CD8-positive, alpha-beta memory T cell (primary cell): ENCODE results near the gene ASGR2. TPM values are rescaled to one million over a fixed set of nuclear protein-coding genes. Genes with fewer than 3 reads are reported as not detected.
"Not testable (repeated sequence)": the region's sequence is repeated elsewhere in the genome, so short reads cannot be mapped to it uniquely, and the experiment has no call there.

ENCODE experiments used
- CTCF ChIA-PET: fragments of 350-600 bp; sonication (Branson Sonifier 250); formaldehyde crosslinking; loops from one replicate; lab custom pipeline; 2021; ENCODE audit warnings: antibody characterized with exemption; lab: Charles Lee
- POLR2A ChIA-PET: fragments of 350-600 bp; sonication (Branson Sonifier 250); formaldehyde crosslinking; loops from one replicate; lab custom pipeline; 2021; ENCODE audit warnings: antibody characterized with exemption; lab: Charles Lee
- DNase-seq, 5 donors: peaks; one replicate each; pipeline versions ENCODE4 v3.0.0 to v3.0.0-alpha.2; 2020 to 2022; ENCODE audit warnings: mixed read lengths in 1 of 5
- H3K27ac ChIP-seq: one replicate; pipeline ENCODE4 v1.7.0; 2013; ENCODE audit warnings: low read depth, mild to moderate bottlenecking, low read length, moderate library complexity
- H3K27me3 ChIP-seq: 2 replicates; pipeline ENCODE4 v1.7.0; 2013; ENCODE audit warnings: low read length, mild to moderate bottlenecking; ENCODE audit not compliant: insufficient read depth, poor library complexity, severe bottlenecking
- H3K36me3 ChIP-seq: 2 replicates; pipeline ENCODE4 v1.7.0; 2013; ENCODE audit warnings: mild to moderate bottlenecking, low read length, moderate library complexity; ENCODE audit not compliant: insufficient read depth
- H3K4me1 ChIP-seq: 2 replicates; pipeline ENCODE4 v1.7.0; 2013; ENCODE audit warnings: mild to moderate bottlenecking, low read length, moderate library complexity; ENCODE audit not compliant: insufficient read depth
- H3K4me3 ChIP-seq: 2 replicates; pipeline ENCODE4 v1.7.0; 2013; ENCODE audit warnings: mild to moderate bottlenecking, low read length
- H3K9me3 ChIP-seq: 2 replicates; pipeline ENCODE4 v1.7.0; 2013; ENCODE audit warnings: mild to moderate bottlenecking, low read length
- H3K27ac Mint-ChIP-seq, 8 donors: one replicate each; pipeline ENCODE4 v1.8.0; 2020 to 2021; ENCODE audit warnings: mixed read lengths in 8 of 8, mild to moderate bottlenecking in 6 of 8, inconsistent platforms in 3 of 8, moderate library complexity in 3 of 8
- H3K27me3 Mint-ChIP-seq, 2 donors: one replicate each; pipeline ENCODE4 v1.8.0; 2020 to 2021; ENCODE audit warnings: mixed read lengths in 2 of 2, mild to moderate bottlenecking in 1 of 2, moderate library complexity in 1 of 2
- H3K36me3 Mint-ChIP-seq, 3 donors: one replicate each; pipeline ENCODE4 v1.8.0; 2020 to 2021; ENCODE audit warnings: mixed read lengths in 3 of 3, inconsistent platforms in 1 of 3, mild to moderate bottlenecking in 1 of 3
- H3K4me1 Mint-ChIP-seq, 3 donors: one replicate each; pipeline ENCODE4 v1.8.0; 2020 to 2021; ENCODE audit warnings: mixed read lengths in 3 of 3, inconsistent platforms in 1 of 3, mild to moderate bottlenecking in 1 of 3
- H3K4me3 Mint-ChIP-seq, 7 donors: one replicate each; pipeline ENCODE4 v1.8.0; 2020 to 2021; ENCODE audit warnings: mixed read lengths in 7 of 7, mild to moderate bottlenecking in 6 of 7, moderate library complexity in 4 of 7, inconsistent platforms in 2 of 7
- H3K9me3 Mint-ChIP-seq, 5 donors: one replicate each; pipeline ENCODE4 v1.8.0; 2020 to 2022; ENCODE audit warnings: mixed read lengths in 5 of 5, mild to moderate bottlenecking in 3 of 5, moderate library complexity in 2 of 5, inconsistent platforms in 1 of 5
- polyA plus RNA-seq: library from polyadenylated mRNA; unstranded; fragments of 300-500 nt; fragmentation: Illumina TruSeq; gene quantifications from one replicate; pipeline ENCODE4 v1.2.3, GENCODE V29; 2021
- total RNA-seq, 2 experiments: library from RNA; stranded (reverse); gene quantifications; one replicate each; pipeline ENCODE4 v1.2.3, GENCODE V29; 2021

Gene ASGR2
- total RNA-seq (not detected), polyA plus RNA-seq (not detected)

- no peaks in the 10 kb centered on the region for H3K36me3 ChIP-seq
Observed at GRCh38 chr17:7114241-7114874, at the start of gene ASGR2. Gene ASGR2 (minus strand): TSS chr17:7114822. CDS start chr17:7114240, 582 bp downstream.

DNA sequence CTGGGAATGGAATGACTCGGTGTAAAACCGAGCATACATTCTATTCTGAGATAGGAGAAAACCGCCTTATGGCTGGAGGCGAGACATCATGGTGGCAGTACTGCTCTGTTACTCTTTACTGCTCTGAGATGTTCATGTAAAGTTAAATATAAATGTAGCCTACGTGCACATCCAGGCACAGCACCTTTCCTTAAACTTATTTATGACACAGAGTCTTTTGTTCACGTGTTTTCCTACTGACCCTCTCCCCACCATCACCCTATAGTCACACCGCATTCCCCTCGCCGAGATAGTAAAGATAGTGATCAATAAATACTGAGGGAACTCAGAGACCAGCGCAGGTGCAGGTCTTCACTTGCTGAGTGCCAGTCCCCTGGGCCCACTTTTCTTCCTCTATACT is 44.9 kb upstream of the ASGR2 start:
- H3K4me1 ChIP-seq, DNase-seq, H3K27ac ChIP-seq, CTCF ChIA-PET, H3K4me1 Mint-ChIP-seq, H3K27ac Mint-ChIP-seq, H3K36me3 Mint-ChIP-seq, H3K9me3 ChIP-seq, H3K4me3 ChIP-seq, H3K27me3 ChIP-seq, POLR2A ChIA-PET, H3K36me3 ChIP-seq, H3K9me3 Mint-ChIP-seq, H3K4me3 Mint-ChIP-seq: not testable (repeated sequence)
- peaks cover 19 to 47% of the 10 kb centered on the region in 2 donors for H3K27me3 Mint-ChIP-seq

More at GRCh38 chr17:7114241-7114874, at the start of gene ASGR2:
- no peak within 1 kb of the TSS for H3K27ac ChIP-seq
- H3K9me3 Mint-ChIP-seq = peaks cover 0 to 1% (median 0%) of the 10 kb centered on the region in 5 donors
- H3K4me1 Mint-ChIP-seq = peaks cover 5 to 8% (median 7%) of the 10 kb centered on the region in 3 donors
- no peaks in the 10 kb centered on the region for H3K9me3 ChIP-seq
- ChIA-PET CTCF (no interaction called here), POLR2A (no interaction called here)
- no peaks in the 10 kb centered on the region for H3K4me1 ChIP-seq
- DNase-seq = no peak
- no peaks in the 10 kb centered on the region for H3K36me3 Mint-ChIP-seq
- no peak within 1 kb of the TSS for H3K4me3 ChIP-seq
- H3K27ac Mint-ChIP-seq = no peak within 1 kb of the TSS
- H3K27me3 ChIP-seq = no peaks in the 10 kb centered on the region
- peaks cover 3 to 17% of the 10 kb centered on the region in 2 donors for H3K27me3 Mint-ChIP-seq
- no peak within 1 kb of the TSS for H3K4me3 Mint-ChIP-seq

DNA sequence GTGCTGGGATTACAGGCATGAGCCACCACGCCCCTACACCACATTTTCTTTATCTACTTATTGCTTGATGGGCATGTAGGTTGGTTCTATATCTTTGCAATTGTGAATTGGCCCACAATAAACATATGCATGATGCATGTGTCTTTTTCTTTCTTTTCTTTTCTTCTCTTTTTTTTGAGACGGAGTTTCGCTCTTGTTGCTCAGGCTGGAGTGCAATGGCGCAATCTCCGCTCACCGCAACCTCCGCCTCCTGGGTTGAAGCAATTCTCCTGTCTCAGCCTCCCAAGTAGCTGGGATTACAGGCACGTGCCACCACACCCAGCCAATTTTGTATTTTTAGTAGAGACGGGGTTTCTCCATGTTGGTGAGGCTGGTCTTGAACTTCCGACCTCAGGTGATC is 43.8 kb upstream of the ASGR2 start:
- H3K36me3 ChIP-seq, H3K4me3 ChIP-seq, H3K36me3 Mint-ChIP-seq, POLR2A ChIA-PET, H3K9me3 ChIP-seq, H3K4me3 Mint-ChIP-seq, H3K4me1 Mint-ChIP-seq, H3K4me1 ChIP-seq, CTCF ChIA-PET, DNase-seq, H3K27me3 ChIP-seq, H3K9me3 Mint-ChIP-seq, H3K27ac Mint-ChIP-seq, H3K27ac ChIP-seq: not testable (repeated sequence)
- peaks cover 19 to 54% of the 10 kb centered on the region in 2 donors for H3K27me3 Mint-ChIP-seq

- CTCF ChIA-PET = no interaction called here
Observed at GRCh38 chr17:7156342-7156940, 41.8 kb upstream of the ASGR2 start.

DNA sequence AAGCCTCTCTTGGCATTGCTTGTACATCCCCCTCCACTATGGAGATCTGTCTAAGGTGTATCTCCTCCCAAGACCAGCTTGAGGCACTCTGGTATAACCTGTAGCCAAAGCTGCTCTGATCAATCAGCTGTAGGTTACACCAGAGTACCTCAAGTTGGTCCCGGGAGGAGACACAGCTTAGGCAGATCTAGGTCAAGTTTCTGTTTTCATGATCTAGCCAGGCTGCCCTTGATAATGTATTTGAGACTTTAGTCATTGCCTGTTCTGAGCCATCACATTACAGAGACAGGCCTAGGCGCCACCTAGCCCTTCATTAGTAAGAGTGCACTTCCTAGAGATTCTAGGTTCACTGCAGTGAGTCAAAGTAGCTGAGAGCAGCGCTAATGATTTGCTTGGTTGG is 33.1 kb upstream of the ASGR2 start:
- DNase-seq = no peak
- CTCF ChIA-PET = interaction anchor here (0.7 to 1.6 kb wide), 3 partner anchors 10 to 102 kb away, joined by 3 to 4 read pairs (median 4); no protein-coding TSS in a partner anchor

More at GRCh38 chr17:7156342-7156940, 41.8 kb upstream of the ASGR2 start:
- Mint-ChIP-seq H3K36me3 (no peaks in the 10 kb centered on the region), H3K4me3 (no peak overlapping the region), H3K4me1 (no peaks in the 10 kb centered on the region), H3K9me3 (no peaks in the 10 kb centered on the region), H3K27ac (peak overlapping the region in 2 of 8 donors; percentile 27 to 87), H3K27me3 (peaks cover 17 to 49% of the 10 kb centered on the region in 2 donors)
- Histone ChIP-seq H3K9me3 (no peaks in the 10 kb centered on the region), H3K27ac (no peak overlapping the region), H3K4me1 (no peaks in the 10 kb centered on the region), H3K36me3 (no peaks in the 10 kb centered on the region), H3K4me3 (no peak overlapping the region), H3K27me3 (no peaks in the 10 kb centered on the region)
- DNase-seq = no peak
- POLR2A ChIA-PET = no interaction called here

GRCh38 chr17:7146115-7146514 is 31.5 kb upstream of the ASGR2 start:
- CTCF ChIA-PET = interaction anchor here (0.9 to 1.6 kb wide), 4 partner anchors 9 to 91 kb away, joined by 3 to 4 read pairs (median 3); no protein-coding TSS in a partner anchor
- H3K4me3 Mint-ChIP-seq = no peak overlapping the region

More for the DNA sequence above, 33.1 kb upstream of the ASGR2 start:
- Mint-ChIP-seq H3K4me1 (no peaks in the 10 kb centered on the region), H3K36me3 (no peaks in the 10 kb centered on the region), H3K27ac (no peak overlapping the region), H3K4me3 (no peak overlapping the region), H3K9me3 (no peaks in the 10 kb centered on the region), H3K27me3 (peaks cover 5 to 9% of the 10 kb centered on the region in 2 donors)
- Histone ChIP-seq H3K4me1 (no peaks in the 10 kb centered on the region), H3K36me3 (no peaks in the 10 kb centered on the region), H3K9me3 (no peaks in the 10 kb centered on the region), H3K27me3 (no peaks in the 10 kb centered on the region), H3K27ac (no peak overlapping the region), H3K4me3 (no peak overlapping the region)
- POLR2A ChIA-PET = no interaction called here

GRCh38 chr17:7144213-7144612 is 29.6 kb upstream of the ASGR2 start:
- Histone ChIP-seq H3K4me1 (no peaks in the 10 kb centered on the region), H3K27ac (no peak overlapping the region), H3K27me3 (no peaks in the 10 kb centered on the region), H3K4me3 (no peak overlapping the region), H3K9me3 (no peaks in the 10 kb centered on the region), H3K36me3 (no peaks in the 10 kb centered on the region)
- Mint-ChIP-seq H3K27me3 (peaks cover 13 to 25% of the 10 kb centered on the region in 2 donors), H3K9me3 (no peaks in the 10 kb centered on the region), H3K27ac (no peak overlapping the region), H3K4me3 (no peak overlapping the region), H3K36me3 (no peaks in the 10 kb centered on the region), H3K4me1 (no peaks in the 10 kb centered on the region)
- POLR2A ChIA-PET = no interaction called here
- CTCF ChIA-PET = interaction anchor here (1.4 to 1.6 kb wide), 3 partner anchors 11 to 98 kb away, joined by 3 to 5 read pairs (median 3); no protein-coding TSS in a partner anchor
- no peak for DNase-seq

More at GRCh38 chr17:7146115-7146514, 31.5 kb upstream of the ASGR2 start:
- H3K27ac ChIP-seq = no peak overlapping the region
- Mint-ChIP-seq H3K9me3 (no peaks in the 10 kb centered on the region), H3K36me3 (no peaks in the 10 kb centered on the region), H3K4me1 (no peaks in the 10 kb centered on the region), H3K27me3 (peaks cover 2 to 17% of the 10 kb centered on the region in 2 donors), H3K27ac (no peak overlapping the region)
- no peaks in the 10 kb centered on the region for H3K36me3 ChIP-seq
- POLR2A ChIA-PET = interaction anchor here (0.7 kb wide), 1 partner anchor 275 kb away, joined by 4 read pairs; no protein-coding TSS in a partner anchor
- H3K27me3 ChIP-seq = no peaks in the 10 kb centered on the region
- DNase-seq = no peak
- H3K4me3 ChIP-seq = no peak overlapping the region
- no peaks in the 10 kb centered on the region for H3K9me3 ChIP-seq
- H3K4me1 ChIP-seq = no peaks in the 10 kb centered on the region

- H3K4me1 Mint-ChIP-seq = no peaks in the 10 kb centered on the region
- POLR2A ChIA-PET = no interaction called here
Observed at GRCh38 chr17:7141824-7142223, 27.2 kb upstream of the ASGR2 start.

More at GRCh38 chr17:7141824-7142223, 27.2 kb upstream of the ASGR2 start:
- DNase-seq = no peak
- H3K27ac ChIP-seq = no peak overlapping the region
- no peak overlapping the region for H3K4me3 ChIP-seq
- H3K36me3 ChIP-seq = no peaks in the 10 kb centered on the region
- Mint-ChIP-seq H3K36me3 (no peaks in the 10 kb centered on the region), H3K27ac (no peak overlapping the region), H3K9me3 (no peaks in the 10 kb centered on the region), H3K4me3 (no peak overlapping the region), H3K27me3 (peaks cover 13 to 25% of the 10 kb centered on the region in 2 donors)
- CTCF ChIA-PET = interaction anchor here (1.1 to 1.2 kb wide), 2 partner anchors 8 to 96 kb away, joined by 3 to 5 read pairs; no protein-coding TSS in a partner anchor
- no peaks in the 10 kb centered on the region for H3K27me3 ChIP-seq
- H3K9me3 ChIP-seq = no peaks in the 10 kb centered on the region
- H3K4me1 ChIP-seq = no peaks in the 10 kb centered on the region
